Measurements from ENCODE around the gene SULT1A1. TPM values are rescaled to one million over a fixed set of nuclear protein-coding genes. Genes with fewer than 3 reads are reported as not detected.

SULT1A1 gene
- total RNA-seq, 1 experiment from 2014 or later = 5.3 TPM

- no peaks in the 10 kb centered on the region for H3K27me3 Mint-ChIP-seq (ENCODE audit: insufficient read depth, unreplicated experiment)
- CTCF ChIA-PET = interaction anchor here (0.8 to 2.0 kb wide), 2 partner anchors 25 to 37 kb away, joined by 3 to 6 read pairs; partner anchors contain the start of gene SGF29
- DNase-seq (ENCODE audit: unreplicated experiment) = no peak
- no peak overlapping the region for H3K27ac Mint-ChIP-seq (ENCODE audit: low read depth, unreplicated experiment)
- intact Hi-C loops (cut with micrococcal nuclease) = no loop called here
- no TSS peak for BruUV-seq (replicated peaks)
- H3K36me3 Mint-ChIP-seq (ENCODE audit: insufficient read depth, unreplicated experiment) = peaks cover 14% of the 10 kb centered on the region
- no peak overlapping the region for H3K4me3 Mint-ChIP-seq (ENCODE audit: unreplicated experiment)
- no peak for TF ChIP-seq CTCF (IDR thresholded peaks at IDR 0.05; ENCODE audit: unreplicated experiment)
- H3K9me3 Mint-ChIP-seq (ENCODE audit: unreplicated experiment) = no peaks in the 10 kb centered on the region
- POLR2A ChIA-PET = interaction anchor here (1.2 kb wide), 1 partner anchor 13 kb away, joined by 4 read pairs; no protein-coding TSS in a partner anchor
- H3K4me1 Mint-ChIP-seq (ENCODE audit: insufficient read depth, unreplicated experiment) = peaks cover 10% of the 10 kb centered on the region
Measured at GRCh38 chr16:28591355-28591754, 18.5 kb downstream of the SULT1A1 start.

GRCh38 chr16:28590384-28591340 lies 19.2 kb downstream of the SULT1A1 start:
- H3K9me3 Mint-ChIP-seq (ENCODE audit: unreplicated experiment) = no peaks in the 10 kb centered on the region
- H3K27ac Mint-ChIP-seq (ENCODE audit: low read depth, unreplicated experiment) = no peak overlapping the region
- H3K4me3 Mint-ChIP-seq (ENCODE audit: unreplicated experiment) = no peak overlapping the region
- POLR2A ChIA-PET = no interaction called here
- DNase-seq (ENCODE audit: unreplicated experiment) = no peak
- CTCF ChIA-PET = interaction anchor here (0.8 to 2.0 kb wide), 2 partner anchors 26 to 37 kb away, joined by 3 to 6 read pairs; partner anchors contain the start of gene SGF29
- H3K27me3 Mint-ChIP-seq (ENCODE audit: insufficient read depth, unreplicated experiment) = no peaks in the 10 kb centered on the region
- H3K4me1 Mint-ChIP-seq (ENCODE audit: insufficient read depth, unreplicated experiment) = peaks cover 7% of the 10 kb centered on the region
- peaks cover 18% of the 10 kb centered on the region for H3K36me3 Mint-ChIP-seq (ENCODE audit: insufficient read depth, unreplicated experiment)
- intact Hi-C loops (cut with micrococcal nuclease) = no loop called here
- no peak for TF ChIP-seq CTCF (IDR thresholded peaks at IDR 0.05; ENCODE audit: unreplicated experiment)
- BruUV-seq (replicated peaks) = no TSS peak

- no TSS peak for BruUV-seq (replicated peaks)
- no peak overlapping the region for H3K27ac Mint-ChIP-seq (ENCODE audit: low read depth, unreplicated experiment)
- TF ChIP-seq CTCF (IDR thresholded peaks at IDR 0.05; ENCODE audit: unreplicated experiment) = no peak
- ChIA-PET CTCF (no interaction called here), POLR2A (no interaction called here)
- DNase-seq (ENCODE audit: unreplicated experiment) = no peak
- H3K36me3 Mint-ChIP-seq (ENCODE audit: insufficient read depth, unreplicated experiment) = peaks cover 23% of the 10 kb centered on the region
- H3K4me3 Mint-ChIP-seq (ENCODE audit: unreplicated experiment) = no peak overlapping the region
- H3K9me3 Mint-ChIP-seq (ENCODE audit: unreplicated experiment) = no peaks in the 10 kb centered on the region
- H3K27me3 Mint-ChIP-seq (ENCODE audit: insufficient read depth, unreplicated experiment) = no peaks in the 10 kb centered on the region
- H3K4me1 Mint-ChIP-seq (ENCODE audit: insufficient read depth, unreplicated experiment) = peaks cover 7% of the 10 kb centered on the region
- intact Hi-C loops (cut with micrococcal nuclease) = no loop called here
Measured at GRCh38 chr16:28589930-28590329, 19.9 kb downstream of the SULT1A1 start.

- peaks cover 32% of the 10 kb centered on the region for H3K36me3 Mint-ChIP-seq (ENCODE audit: insufficient read depth, unreplicated experiment)
- no peak for DNase-seq (ENCODE audit: unreplicated experiment)
Measured at GRCh38 chr16:28589069-28589468, 20.8 kb downstream of the SULT1A1 start.

More at GRCh38 chr16:28589069-28589468, 20.8 kb downstream of the SULT1A1 start:
- no peaks in the 10 kb centered on the region for H3K9me3 Mint-ChIP-seq (ENCODE audit: unreplicated experiment)
- CTCF ChIA-PET = no interaction called here
- POLR2A ChIA-PET = no interaction called here
- H3K4me3 Mint-ChIP-seq (ENCODE audit: unreplicated experiment) = no peak overlapping the region
- H3K27ac Mint-ChIP-seq (ENCODE audit: low read depth, unreplicated experiment) = no peak overlapping the region
- TF ChIP-seq CTCF (IDR thresholded peaks at IDR 0.05; ENCODE audit: unreplicated experiment) = no peak
- H3K27me3 Mint-ChIP-seq (ENCODE audit: insufficient read depth, unreplicated experiment) = no peaks in the 10 kb centered on the region
- intact Hi-C loops (cut with micrococcal nuclease) = no loop called here
- no TSS peak for BruUV-seq (replicated peaks)
- H3K4me1 Mint-ChIP-seq (ENCODE audit: insufficient read depth, unreplicated experiment) = peaks cover 7% of the 10 kb centered on the region

Data from MCF 10A (cell line).